Measurements from ENCODE around the gene SYT14.

GRCh38 chr1:209996348-209996747 is 58.3 kb downstream of the SYT14 start:
- TF ChIP-seq, protein P1, sequence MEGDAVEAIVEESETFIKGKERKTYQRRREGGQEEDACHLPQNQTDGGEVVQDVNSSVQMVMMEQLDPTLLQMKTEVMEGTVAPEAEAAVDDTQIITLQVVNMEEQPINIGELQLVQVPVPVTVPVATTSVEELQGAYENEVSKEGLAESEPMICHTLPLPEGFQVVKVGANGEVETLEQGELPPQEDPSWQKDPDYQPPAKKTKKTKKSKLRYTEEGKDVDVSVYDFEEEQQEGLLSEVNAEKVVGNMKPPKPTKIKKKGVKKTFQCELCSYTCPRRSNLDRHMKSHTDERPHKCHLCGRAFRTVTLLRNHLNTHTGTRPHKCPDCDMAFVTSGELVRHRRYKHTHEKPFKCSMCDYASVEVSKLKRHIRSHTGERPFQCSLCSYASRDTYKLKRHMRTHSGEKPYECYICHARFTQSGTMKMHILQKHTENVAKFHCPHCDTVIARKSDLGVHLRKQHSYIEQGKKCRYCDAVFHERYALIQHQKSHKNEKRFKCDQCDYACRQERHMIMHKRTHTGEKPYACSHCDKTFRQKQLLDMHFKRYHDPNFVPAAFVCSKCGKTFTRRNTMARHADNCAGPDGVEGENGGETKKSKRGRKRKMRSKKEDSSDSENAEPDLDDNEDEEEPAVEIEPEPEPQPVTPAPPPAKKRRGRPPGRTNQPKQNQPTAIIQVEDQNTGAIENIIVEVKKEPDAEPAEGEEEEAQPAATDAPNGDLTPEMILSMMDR (IDR thresholded peaks at IDR 0.05; ENCODE audit: poor library complexity, severe bottlenecking) = no peak
- TF ChIP-seq MXI1 (conservative IDR thresholded peaks at IDR 0.05; ENCODE audit: poor library complexity, severe bottlenecking) (no peak), POLR2AphosphoS5 (IDR thresholded peaks at IDR 0.05) (no peak), EZH2 (IDR thresholded peaks at IDR 0.05; ENCODE audit: borderline replicate concordance, insufficient read depth, low read length, poor library complexity, severe bottlenecking) (no peak)

Measured in neural cell (in vitro differentiated cells).